PC-9 (cell line): ENCODE results near the gene PKNOX2.

Experiments
- CTCF ChIP-seq: fragments of 200-600 bp; sonication (generic); conservative IDR thresholded peaks from 2 replicates; pipeline ENCODE4 v1.6.1; 2017; ENCODE audit warnings: mixed run types, antibody characterized with exemption, mild to moderate bottlenecking, moderate library complexity
- EZH2 ChIP-seq: fragments of 200-600 bp; sonication (generic); IDR thresholded peaks from 2 replicates; pipeline ENCODE4 v1.8.0; 2017; ENCODE audit warnings: antibody characterized with exemption, low read depth

- no peak for TF ChIP-seq CTCF
- no peak for TF ChIP-seq EZH2
Observed at GRCh38 chr11:125157118-125157733, 7.3 kb upstream of the PKNOX2 start.
